Heart left ventricle (tissue), 13 donors: ENCODE results near the gene OR9G4.

Experiments used
- CTCF ChIP-seq, 12 donors: fragments of 200-600 bp; sonication (generic) in 4 of 12; IDR thresholded peaks; one replicate each; pipeline versions ENCODE4 v1.5.0 to v1.8.0; 2018 to 2022; ENCODE audit warnings: antibody characterized with exemption in 12 of 12, mild to moderate bottlenecking in 5 of 12
- POLR2A ChIP-seq, 2 donors: fragments of 450-650 bp; IDR thresholded peaks; one replicate each; pipeline ENCODE4 v1.6.1; 2017; ENCODE audit warnings: antibody characterized with exemption in 2 of 2, mild to moderate bottlenecking in 2 of 2, moderate library complexity in 2 of 2
- donor health status: ischemic (EF 13 %, LVEDD 7.1; RV severe dilation, severe dysfunction).
- donor health status: DM: no; HTN: yes; CAD: no.
- donor health status: DM: no; HTN: no; CAD: no.
- donor health status: ischemic (EF 25% LVEDD 6.9; RV normal size, moderate dysfunction).
- donor health status: ischemic (EF 25% LVEDD 5.7; RV mildly dilated, moderate dysfunction).
- donor health status: ischemic (EF 35%, LVEDD 5.7; RV mildly dilated, moderate dysfunction).
- donor health status: nonischemic (EF 11% LVEDD 7.7; RV severe dilation, severe dysfunction).
- donor health status: DM: yes; HTN: yes; CAD: no.
- donor health status: PGD.
- donor health status: ischemic (EF 29% LVEDD 5.4; RV normal size, mild dysfunction).
- donor health status: nonischemic (EF 23%, LVEDD 6.1; RV moderate dilation, normal function).

- TF ChIP-seq CTCF (IDR thresholded peaks at IDR 0.05): no peak
- TF ChIP-seq POLR2A (IDR thresholded peaks at IDR 0.05): no peak
These were observed 8.4 kb downstream of the OR9G4 start for GRCh38 chr11:56740107-56740506.
